A673 (cell line): Measurements from ENCODE around the gene CCDC17. TPM values are rescaled to one million over a fixed set of nuclear protein-coding genes. Genes with fewer than 3 reads are reported as not detected.

Experiments
- BruUV-seq: library from RNA; stranded (reverse); fragments of 400-500 nt; replicated peaks from 2 replicates; lab custom pipeline; 2021; lab: Mats Ljungman, UMichigan
- CTCF ChIA-PET: fragments of 300-600 bp; sonication (Branson Sonifier 250); formaldehyde crosslinking; loops from one replicate; lab custom pipeline; 2022; ENCODE audit warnings: antibody characterized with exemption; lab: Charles Lee
- POLR2A ChIA-PET: fragments of 300-600 bp; sonication (Branson Sonifier 250); formaldehyde crosslinking; loops from one replicate; lab custom pipeline; 2022; ENCODE audit warnings: antibody characterized with exemption; ENCODE audit not compliant: low non-redundant PET; lab: Charles Lee
- DNase-seq: peaks from one replicate; pipeline ENCODE4 v3.0.0-alpha.2; 2015; ENCODE audit warnings: low spot score
- H3K27ac ChIP-seq: fragments of 200-600 bp; sonication (generic); 2 replicates; pipeline ENCODE4 v1.5.1; 2016; ENCODE audit warnings: mixed run types, low read depth, mild to moderate bottlenecking, mixed read lengths, antibody characterized with exemption, low read length; ENCODE audit not compliant: poor library complexity, severe bottlenecking
- H3K27me3 ChIP-seq: fragments of 200-600 bp; sonication (generic); replicated peaks from 2 replicates; pipeline ENCODE4 v1.6.1; 2017; ENCODE audit warnings: mixed run types, low read depth, mild to moderate bottlenecking, mixed read lengths, antibody characterized with exemption, low read length; ENCODE audit not compliant: insufficient read depth, poor library complexity
- H3K36me3 ChIP-seq: fragments of 200-600 bp; sonication (generic); 2 replicates; pipeline ENCODE4 v1.6.1; 2016; ENCODE audit warnings: mixed run types, mild to moderate bottlenecking, mixed read lengths, antibody characterized with exemption, low read length; ENCODE audit not compliant: insufficient read depth, poor library complexity, severe bottlenecking
- H3K4me1 ChIP-seq: fragments of 200-600 bp; sonication (generic); 2 replicates; pipeline ENCODE4 v1.6.1; 2017; ENCODE audit warnings: mixed run types, mild to moderate bottlenecking, mixed read lengths, antibody characterized with exemption, low read length; ENCODE audit not compliant: insufficient read depth, poor library complexity, severe bottlenecking
- H3K4me3 ChIP-seq: fragments of 200-600 bp; sonication (generic); 2 replicates; pipeline ENCODE4 v1.5.1; 2016; ENCODE audit warnings: low read depth, mixed run types, mild to moderate bottlenecking, mixed read lengths, low read length; ENCODE audit not compliant: poor library complexity, severe bottlenecking
- H3K9me3 ChIP-seq: fragments of 200-600 bp; sonication (generic); 2 replicates; pipeline ENCODE4 v1.6.1; 2016; ENCODE audit warnings: mixed run types, low read depth, mild to moderate bottlenecking, mixed read lengths, antibody characterized with exemption, low read length; ENCODE audit not compliant: poor library complexity, severe bottlenecking
- EZH2 ChIP-seq: fragments of 200-600 bp; sonication (generic); IDR thresholded peaks from 2 replicates; pipeline ENCODE4 v1.6.1; 2017; ENCODE audit warnings: borderline replicate concordance, low read depth, mild to moderate bottlenecking, mixed read lengths, antibody characterized with exemption, low read length; ENCODE audit not compliant: poor library complexity, severe bottlenecking
- intact Hi-C: fragments of 100-400 bp; cut with micrococcal nuclease; formaldehyde crosslinking; loops from one replicate; pipeline ENCODE4 v1.10.0; 2022; ENCODE audit not compliant: unreplicated experiment
- total RNA-seq: library from RNA; stranded (reverse); gene quantifications from 2 replicates; pipeline ENCODE4 v1.2.3, GENCODE V29; 2021
- TF ChIP-seq, protein P1 (sequence below): fragments of 300-800, 200-600 bp; sonication (generic); conservative IDR thresholded peaks from 2 replicates; pipeline ENCODE4 v1.5.1; 2017; ENCODE audit warnings: low read depth, mild to moderate bottlenecking, antibody characterized with exemption, low read length, moderate library complexity, mixed read lengths

CCDC17 gene
- total RNA-seq, 1 experiment from 2014 or later: 2.0 TPM

DNA sequence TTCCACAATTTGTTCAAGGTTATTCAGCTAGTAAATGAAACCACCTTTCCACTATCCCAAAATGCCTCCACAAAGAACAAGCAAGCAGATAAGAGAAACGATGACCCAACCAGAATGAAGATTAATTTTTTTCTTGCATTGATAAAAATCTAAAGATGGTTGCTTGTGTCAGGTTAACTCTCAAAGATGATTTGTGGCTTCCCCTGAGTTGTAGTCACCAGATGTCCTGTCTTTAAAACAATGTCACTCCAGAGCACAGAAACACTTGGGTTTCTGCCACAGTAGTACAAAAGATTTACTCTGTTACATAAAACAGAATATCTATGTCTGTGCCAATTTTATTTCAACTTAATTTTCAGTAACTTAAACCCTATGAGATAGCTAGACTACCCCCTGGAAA lies 11.4 kb upstream of the CCDC17 start:
- TF ChIP-seq EZH2: no peak
- TF ChIP-seq, protein P1, sequence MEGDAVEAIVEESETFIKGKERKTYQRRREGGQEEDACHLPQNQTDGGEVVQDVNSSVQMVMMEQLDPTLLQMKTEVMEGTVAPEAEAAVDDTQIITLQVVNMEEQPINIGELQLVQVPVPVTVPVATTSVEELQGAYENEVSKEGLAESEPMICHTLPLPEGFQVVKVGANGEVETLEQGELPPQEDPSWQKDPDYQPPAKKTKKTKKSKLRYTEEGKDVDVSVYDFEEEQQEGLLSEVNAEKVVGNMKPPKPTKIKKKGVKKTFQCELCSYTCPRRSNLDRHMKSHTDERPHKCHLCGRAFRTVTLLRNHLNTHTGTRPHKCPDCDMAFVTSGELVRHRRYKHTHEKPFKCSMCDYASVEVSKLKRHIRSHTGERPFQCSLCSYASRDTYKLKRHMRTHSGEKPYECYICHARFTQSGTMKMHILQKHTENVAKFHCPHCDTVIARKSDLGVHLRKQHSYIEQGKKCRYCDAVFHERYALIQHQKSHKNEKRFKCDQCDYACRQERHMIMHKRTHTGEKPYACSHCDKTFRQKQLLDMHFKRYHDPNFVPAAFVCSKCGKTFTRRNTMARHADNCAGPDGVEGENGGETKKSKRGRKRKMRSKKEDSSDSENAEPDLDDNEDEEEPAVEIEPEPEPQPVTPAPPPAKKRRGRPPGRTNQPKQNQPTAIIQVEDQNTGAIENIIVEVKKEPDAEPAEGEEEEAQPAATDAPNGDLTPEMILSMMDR: no peak
- POLR2A ChIA-PET: no interaction called here
- no peak for DNase-seq
- BruUV-seq: no TSS peak
- Histone ChIP-seq H3K9me3 (no peaks in the 10 kb centered on the region), H3K27ac (no peak overlapping the region), H3K4me1 (no peaks in the 10 kb centered on the region), H3K27me3 (no peaks in the 10 kb centered on the region), H3K4me3 (no peak overlapping the region), H3K36me3 (peaks cover 99% of the 10 kb centered on the region)
- CTCF ChIA-PET: no interaction called here
- intact Hi-C loops: loop anchor here (10.0 kb wide), 1 partner anchor 250 kb away; no protein-coding TSS in a partner anchor

DNA sequence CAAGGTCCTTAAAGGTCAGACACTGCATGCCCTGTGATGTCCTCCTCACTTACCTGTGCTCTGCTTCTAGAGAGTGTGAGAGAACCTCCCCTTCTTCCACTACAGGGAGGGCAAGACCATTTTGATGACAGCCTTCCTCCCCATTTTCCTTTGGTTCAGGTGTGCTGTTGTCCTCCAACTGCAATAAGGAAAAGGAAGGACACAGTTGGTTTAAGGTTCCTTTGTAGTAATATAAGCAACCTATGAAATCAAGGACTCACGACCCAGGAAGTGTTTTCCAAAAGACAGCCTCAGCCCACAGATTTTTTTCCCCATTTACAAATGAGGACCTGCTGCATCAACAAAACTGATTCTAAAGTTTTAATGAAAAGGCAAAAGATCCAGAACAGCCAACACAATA lies 6.6 kb upstream of the CCDC17 start:
- intact Hi-C loops: loop anchor here (10.0 kb wide), 1 partner anchor 254 kb away; no protein-coding TSS in a partner anchor
- no peaks in the 10 kb centered on the region for H3K27me3 ChIP-seq
- no peaks in the 10 kb centered on the region for H3K9me3 ChIP-seq
- no peaks in the 10 kb centered on the region for H3K4me1 ChIP-seq
- no peak overlapping the region for H3K4me3 ChIP-seq
- TF ChIP-seq EZH2: no peak
- TF ChIP-seq, protein P1: no peak
- no peak for DNase-seq
- peaks cover 84% of the 10 kb centered on the region for H3K36me3 ChIP-seq
- CTCF ChIA-PET: no interaction called here
- H3K27ac ChIP-seq: no peak overlapping the region
- POLR2A ChIA-PET: no interaction called here
- BruUV-seq: no TSS peak

DNA sequence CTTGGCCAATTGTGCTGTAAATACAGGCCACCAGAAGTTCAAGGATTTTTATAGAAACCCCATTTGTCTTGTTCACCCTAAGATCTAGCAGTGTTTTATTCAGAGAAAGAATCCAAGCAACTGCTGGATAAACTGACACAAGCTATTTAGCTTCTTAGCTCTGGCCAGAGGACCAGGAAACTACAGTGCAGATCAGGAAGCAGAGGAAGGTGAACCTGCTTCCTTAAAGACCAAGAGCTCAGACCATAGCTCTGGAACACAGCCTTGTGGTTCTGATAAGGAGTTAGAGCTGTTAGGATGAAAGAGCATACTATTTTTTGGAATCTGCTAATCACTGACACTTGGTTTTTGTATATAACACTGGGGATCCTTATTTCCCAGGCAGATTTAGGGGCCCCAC lies 5.2 kb upstream of the CCDC17 start:
- TF ChIP-seq EZH2: no peak
- TF ChIP-seq, protein P1: no peak
- ChIA-PET POLR2A (no interaction called here), CTCF (no interaction called here)
- no peaks in the 10 kb centered on the region for H3K4me1 ChIP-seq
- no peak for DNase-seq
- intact Hi-C loops: no loop called here
- H3K27me3 ChIP-seq: no peaks in the 10 kb centered on the region
- BruUV-seq: no TSS peak
- H3K9me3 ChIP-seq: no peaks in the 10 kb centered on the region
- no peak overlapping the region for H3K27ac ChIP-seq
- peaks cover 70% of the 10 kb centered on the region for H3K36me3 ChIP-seq
- no peak overlapping the region for H3K4me3 ChIP-seq
